Body of pancreas (tissue), 4 donors: ENCODE results near the gene OSBPL9.

Source experiments
- CTCF ChIP-seq, 7 experiments: fragments of 450-650 bp in 4 of 7; fragments of 200-600 bp in 3 of 7; sonication (generic) in 3 of 7; IDR thresholded peaks; one replicate each; pipeline ENCODE4 v1.5.1; 2016 to 2019; ENCODE audit warnings: antibody characterized with exemption in 7 of 7
- POLR2A ChIP-seq, 3 donors: fragments of 450-650 bp; IDR thresholded peaks; one replicate each; pipeline ENCODE4 v1.6.1; 2016; ENCODE audit warnings: antibody characterized with exemption in 3 of 3, mild to moderate bottlenecking in 2 of 3

GRCh38 chr1:51750729-51751128 is 133.8 kb downstream of the OSBPL9 start:
- no peak for TF ChIP-seq CTCF (IDR thresholded peaks at IDR 0.05)
- no peak for TF ChIP-seq POLR2A (IDR thresholded peaks at IDR 0.05)
